ENCODE measurements around the gene CARD11.

The CARD11 gene

GRCh38 chr7:2966466-2967078, 77.1 kb downstream of the CARD11 start:
- TF ChIP-seq CTCF (IDR thresholded peaks at IDR 0.05; ENCODE audit: low read depth, low read length): no peak
- DNase-seq (ENCODE audit: low read depth, low spot score): no peak
- in situ Hi-C loops (cut with HindIII; ENCODE audit: low sequenced_read_pairs): no loop called here
- H3K4me3 ChIP-seq (ENCODE audit: low read depth, low read length): no peak overlapping the region

- TF ChIP-seq CTCF (IDR thresholded peaks at IDR 0.05; ENCODE audit: low read depth, low read length): no peak
Measured at GRCh38 chr7:2965745-2966270, 77.9 kb downstream of the CARD11 start.

GRCh38 chr7:2965301-2965700, 78.4 kb downstream of the CARD11 start:
- no peak for TF ChIP-seq CTCF (IDR thresholded peaks at IDR 0.05; ENCODE audit: low read depth, low read length)
- DNase-seq (ENCODE audit: low read depth, low spot score): no peak
- H3K4me3 ChIP-seq (ENCODE audit: low read depth, low read length): no peak overlapping the region
- in situ Hi-C loops (cut with HindIII; ENCODE audit: low sequenced_read_pairs): no loop called here

More at GRCh38 chr7:2965745-2966270, 77.9 kb downstream of the CARD11 start:
- H3K4me3 ChIP-seq (ENCODE audit: low read depth, low read length): no peak overlapping the region
- in situ Hi-C loops (cut with HindIII; ENCODE audit: low sequenced_read_pairs): no loop called here
- DNase-seq (ENCODE audit: low read depth, low spot score): no peak

GRCh38 chr7:2964208-2964607, 79.5 kb downstream of the CARD11 start:
- in situ Hi-C loops (cut with HindIII; ENCODE audit: low sequenced_read_pairs): no loop called here

GRCh38 chr7:2962865-2963264, 80.8 kb downstream of the CARD11 start:
- no peak for TF ChIP-seq CTCF (IDR thresholded peaks at IDR 0.05; ENCODE audit: low read depth, low read length)
- H3K4me3 ChIP-seq (ENCODE audit: low read depth, low read length): no peak overlapping the region
- DNase-seq (ENCODE audit: low read depth, low spot score): no peak
- in situ Hi-C loops (cut with HindIII; ENCODE audit: low sequenced_read_pairs): no loop called here

More at GRCh38 chr7:2964208-2964607, 79.5 kb downstream of the CARD11 start:
- no peak for TF ChIP-seq CTCF (IDR thresholded peaks at IDR 0.05; ENCODE audit: low read depth, low read length)
- no peak overlapping the region for H3K4me3 ChIP-seq (ENCODE audit: low read depth, low read length)
- no peak for DNase-seq (ENCODE audit: low read depth, low spot score)

- DNase-seq (ENCODE audit: low read depth, low spot score): no peak
- in situ Hi-C loops (cut with HindIII; ENCODE audit: low sequenced_read_pairs): no loop called here
- H3K4me3 ChIP-seq (ENCODE audit: low read depth, low read length): no peak overlapping the region
- no peak for TF ChIP-seq CTCF (IDR thresholded peaks at IDR 0.05; ENCODE audit: low read depth, low read length)
Measured at GRCh38 chr7:2959828-2960599, 83.7 kb downstream of the CARD11 start.
